HG03039 (cell line): ENCODE results near the gene PALLD.
"Not testable (repeated sequence)": the region's sequence is repeated elsewhere in the genome, so short reads cannot be mapped to it uniquely, and the experiment has no call there.

Experiments
- ATAC-seq: cut with Tn5 transposase; IDR thresholded peaks from one replicate; pipeline ENCODE4 v1.9.1; 2021; ENCODE audit warnings: mild to moderate bottlenecking, moderate library complexity; ENCODE audit not compliant: unreplicated experiment

The PALLD gene

DNA sequence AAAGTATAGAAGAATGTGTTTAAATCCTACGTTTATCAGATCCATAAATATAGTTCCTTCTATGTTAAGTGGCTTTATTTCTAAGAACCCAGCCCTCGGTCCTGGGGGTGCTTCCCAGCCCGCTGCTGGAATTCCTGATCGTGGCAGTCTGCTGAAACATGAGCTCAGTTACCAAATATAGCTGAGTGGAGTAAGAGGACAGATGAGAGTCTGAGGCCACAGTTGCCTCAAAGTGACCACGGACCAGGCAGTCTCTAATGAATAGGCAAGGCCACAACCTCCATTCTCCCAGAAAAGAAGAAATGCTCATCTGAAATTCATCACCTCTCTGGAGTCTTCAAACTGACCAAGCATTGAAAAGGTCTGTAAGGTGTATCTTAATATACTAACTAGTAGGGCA is at the start of gene PALLD:
Gene PALLD, plus strand, starts transcription at position 219 of the 400 bp plus-strand sequence.
- no peak for ATAC-seq

DNA sequence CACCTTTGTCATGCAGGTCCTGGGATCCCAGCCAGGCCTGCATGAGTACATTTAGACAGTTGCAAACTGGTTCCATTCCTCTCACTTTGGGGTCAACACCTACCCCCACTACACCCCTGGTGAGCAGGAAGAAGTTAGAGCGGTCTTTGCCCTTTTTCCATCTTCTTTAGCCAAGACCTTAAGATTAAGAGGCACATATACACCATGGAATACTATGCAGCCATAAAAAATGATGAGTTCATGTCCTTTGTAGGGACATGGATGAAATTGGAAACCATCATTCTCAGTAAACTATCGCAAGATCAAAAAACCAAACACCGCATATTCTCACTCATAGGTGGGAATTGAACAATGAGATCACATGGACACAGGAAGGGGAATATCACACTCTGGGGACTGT is 47.8 kb upstream of the PALLD start:
- ATAC-seq: not testable (repeated sequence)

GRCh38 chr4:168449719-168450452 is 47.0 kb upstream of the PALLD start:
- ATAC-seq: no peak

- ATAC-seq: no peak
Observed at GRCh38 chr4:168451331-168451730, 45.5 kb upstream of the PALLD start.

DNA sequence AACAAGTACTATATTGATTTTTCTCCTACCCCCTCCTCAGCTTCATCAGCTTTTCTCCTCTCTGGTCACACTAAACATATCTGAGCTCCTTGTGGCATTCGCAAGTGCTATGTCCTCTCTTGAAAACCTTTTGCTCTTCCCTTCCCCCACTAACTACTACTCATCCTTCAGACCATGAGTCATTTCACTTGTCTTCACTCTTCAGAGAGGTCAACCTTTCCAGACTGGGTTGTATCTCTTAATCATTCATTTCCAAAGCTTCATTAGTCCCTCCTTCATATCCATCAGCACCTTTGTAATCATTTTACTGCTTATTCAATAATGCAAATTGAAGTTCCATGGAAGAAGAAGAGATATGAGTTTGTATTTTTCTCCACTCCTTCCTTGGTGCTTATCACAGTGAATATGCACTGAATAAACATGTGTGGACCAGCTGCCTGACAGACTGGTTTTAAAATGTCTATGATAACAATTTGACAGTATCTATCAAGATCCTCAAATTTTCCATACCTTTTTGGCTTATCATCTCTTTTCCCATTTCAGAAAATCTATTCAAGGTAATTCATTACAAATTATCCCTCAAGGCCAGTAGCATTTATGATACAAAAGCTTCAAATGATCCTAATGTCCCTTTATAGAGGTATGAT is 45.0 kb upstream of the PALLD start:
- ATAC-seq: peak; percentile 78

DNA sequence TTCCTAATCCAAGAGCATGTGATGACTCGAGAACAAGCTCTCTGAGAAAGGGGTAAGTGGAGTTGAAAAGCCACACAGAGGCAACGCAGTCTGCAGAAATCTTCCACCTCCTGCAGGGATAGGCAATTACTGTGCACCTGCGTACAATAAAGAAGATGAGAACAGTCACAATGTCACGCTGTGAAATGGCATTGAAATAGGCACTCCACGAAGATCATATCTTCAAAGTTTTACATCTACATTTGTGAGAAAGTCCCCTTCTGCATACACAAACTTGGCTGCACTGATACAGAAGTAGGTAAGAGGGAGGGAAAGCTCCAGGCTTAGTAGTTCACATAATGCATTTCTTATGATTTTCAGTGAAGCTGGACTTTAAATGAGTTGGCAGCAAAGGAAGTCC is 43.7 kb upstream of the PALLD start:
- no peak for ATAC-seq

- not testable (repeated sequence) for ATAC-seq
Observed at GRCh38 chr4:168458256-168458655, 38.6 kb upstream of the PALLD start.

DNA sequence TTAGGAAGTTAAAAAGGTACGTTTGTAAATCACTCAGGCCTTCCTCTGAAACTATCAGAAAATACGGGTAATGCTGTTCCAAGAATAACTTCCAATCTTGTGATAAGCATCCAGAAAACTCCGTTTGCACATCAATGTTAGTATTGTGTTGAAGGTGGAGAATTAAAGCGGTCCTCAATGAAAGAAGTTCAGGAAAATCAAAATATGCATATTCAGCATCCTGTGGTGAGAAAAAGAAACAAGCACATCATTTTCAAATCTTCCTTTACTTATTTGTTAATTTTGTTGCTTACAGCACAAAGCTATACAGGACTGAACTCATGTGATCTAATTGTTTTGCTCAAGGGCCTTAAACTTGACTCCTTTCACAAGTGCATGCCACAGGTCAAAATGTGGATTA is 35.0 kb upstream of the PALLD start:
- no peak for ATAC-seq

DNA sequence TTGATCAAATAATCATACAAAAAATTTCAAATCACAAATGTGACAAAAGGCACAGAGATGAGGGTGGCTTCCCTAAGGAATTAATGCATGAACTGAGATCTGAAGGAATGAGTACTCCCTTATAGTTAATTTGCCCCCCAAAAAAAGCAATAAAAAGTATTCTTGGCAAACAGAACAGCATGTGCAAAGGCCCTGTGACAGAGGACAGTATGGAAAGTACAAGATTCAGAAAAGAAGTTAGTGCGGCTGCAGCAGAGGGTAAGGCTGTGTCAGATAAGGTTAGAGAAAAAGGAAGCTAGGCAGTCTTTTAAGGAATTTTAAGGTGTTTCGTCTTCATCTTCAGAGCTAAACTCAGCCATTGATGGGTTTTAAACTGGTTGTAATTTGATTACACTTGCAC is 23.9 kb upstream of the PALLD start:
- ATAC-seq: no peak

- no peak for ATAC-seq
Observed at GRCh38 chr4:168474660-168475320, 22.1 kb upstream of the PALLD start.

GRCh38 chr4:168475745-168476144 is 21.1 kb upstream of the PALLD start:
- ATAC-seq: no peak

GRCh38 chr4:168478868-168479267 is 18.0 kb upstream of the PALLD start:
- ATAC-seq: no peak

- ATAC-seq: no peak
Observed at GRCh38 chr4:168480931-168481611, 15.8 kb upstream of the PALLD start.

DNA sequence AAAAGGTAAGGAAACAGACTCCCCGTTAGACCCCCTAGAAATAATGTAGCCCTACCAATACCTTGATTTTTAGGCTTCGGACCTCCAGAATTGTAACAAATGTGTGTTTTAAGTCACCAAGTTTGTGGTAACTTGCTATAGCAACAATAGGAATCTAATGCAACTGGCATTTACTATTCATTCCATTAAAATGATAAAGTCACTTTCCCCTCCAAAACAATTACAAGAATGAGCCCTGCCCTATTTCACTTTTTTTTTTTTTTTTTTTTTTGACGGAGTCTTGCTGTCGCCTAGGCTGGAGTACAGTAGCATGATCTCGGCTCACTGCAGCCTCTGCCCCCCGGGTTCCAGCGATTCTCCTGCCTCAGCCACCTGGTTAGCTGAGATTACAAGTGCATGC is 13.0 kb upstream of the PALLD start:
- ATAC-seq: no peak

DNA sequence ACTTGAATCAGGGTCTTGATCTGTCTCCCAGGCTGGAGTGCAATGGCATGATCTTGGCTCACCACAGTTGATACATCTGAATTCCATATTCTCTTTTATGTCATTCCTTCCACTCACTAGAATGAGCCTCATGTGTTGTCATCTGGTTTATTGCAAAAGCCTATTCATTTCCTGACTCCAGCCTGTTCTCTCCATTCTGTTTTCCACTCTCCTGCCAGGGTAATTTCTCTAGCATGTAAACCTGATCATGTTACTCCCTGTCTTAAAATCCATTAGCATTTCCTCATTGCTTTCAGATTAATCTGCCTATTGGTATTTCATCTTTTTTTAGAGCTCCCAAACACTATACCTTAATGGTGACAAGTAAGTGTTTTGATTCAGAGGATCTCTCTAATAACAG is 12.2 kb upstream of the PALLD start:
- ATAC-seq: no peak

DNA sequence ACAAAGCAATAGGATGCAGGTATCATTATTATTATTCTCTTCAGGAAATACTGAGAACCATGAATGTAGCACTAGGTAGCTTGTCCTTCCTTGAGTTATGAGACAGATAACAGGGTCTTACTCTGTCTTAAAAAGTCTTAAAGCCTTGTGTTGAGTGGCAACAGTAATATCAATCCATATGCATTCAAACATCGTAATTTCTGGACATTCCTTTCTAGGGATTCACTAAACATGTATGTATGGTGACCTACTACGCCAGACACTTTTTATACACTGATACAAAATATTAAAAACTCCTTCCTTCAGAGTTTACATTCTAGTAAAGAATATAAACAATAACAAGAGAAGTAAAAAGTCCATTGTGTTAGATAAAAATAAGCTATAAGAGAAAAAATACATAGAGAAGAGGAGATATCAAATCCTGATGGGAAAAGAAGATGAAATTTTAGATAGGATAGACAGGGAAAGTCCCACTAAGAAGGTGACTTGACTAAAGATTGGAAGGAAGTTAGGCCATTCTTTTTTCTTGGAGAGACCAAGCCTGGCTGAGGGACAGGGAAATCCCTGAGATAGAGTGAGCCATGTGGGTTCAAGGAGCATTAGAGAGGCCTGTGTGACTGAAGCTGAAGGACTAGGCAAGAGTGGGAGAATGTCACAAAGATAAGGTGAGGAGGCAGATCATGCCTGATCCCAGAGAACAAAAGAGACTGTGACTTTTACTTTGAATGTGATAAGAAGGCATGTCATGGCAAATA is 11.5 kb upstream of the PALLD start:
- no peak for ATAC-seq

DNA sequence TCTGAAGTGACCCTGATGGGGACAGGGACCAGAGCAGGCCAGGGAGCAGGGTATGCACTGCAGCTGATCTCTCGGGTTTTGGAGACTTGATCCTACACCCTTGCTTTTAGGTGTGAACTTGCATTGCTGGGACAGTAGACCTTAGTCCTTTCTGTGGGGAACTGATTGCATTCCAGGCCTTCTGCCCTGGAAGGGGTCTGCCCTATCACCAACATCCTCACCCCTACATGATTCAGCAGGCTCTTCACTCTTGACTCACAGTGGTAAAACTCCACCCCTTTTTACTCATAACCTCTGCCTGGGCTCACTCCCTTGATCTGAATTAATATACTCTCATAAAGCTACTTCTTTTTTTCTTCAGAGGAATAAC is 10.0 kb upstream of the PALLD start:
- no peak for ATAC-seq

- ATAC-seq: no peak
Observed at GRCh38 chr4:168487282-168488035, 9.4 kb upstream of the PALLD start.

DNA sequence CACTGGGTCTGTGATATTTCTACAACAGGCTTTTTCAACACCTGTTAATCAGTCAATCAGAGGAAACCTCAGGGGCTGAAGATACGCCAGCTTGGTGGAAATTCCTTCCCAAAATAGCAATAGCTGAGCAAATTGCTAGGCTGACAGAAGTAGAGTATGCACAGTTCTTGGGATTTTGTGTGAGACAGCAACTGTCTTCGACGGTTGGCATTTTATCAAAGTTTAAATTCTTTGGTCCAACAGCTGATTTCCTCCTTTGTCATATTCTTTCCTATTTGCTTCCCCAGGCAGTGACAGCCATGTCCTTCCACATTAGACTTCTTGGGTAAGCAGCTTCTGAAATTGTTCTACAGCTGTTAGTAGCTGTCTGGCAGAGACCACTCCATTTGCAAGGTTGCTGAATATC is 8.0 kb upstream of the PALLD start:
- ATAC-seq: no peak

DNA sequence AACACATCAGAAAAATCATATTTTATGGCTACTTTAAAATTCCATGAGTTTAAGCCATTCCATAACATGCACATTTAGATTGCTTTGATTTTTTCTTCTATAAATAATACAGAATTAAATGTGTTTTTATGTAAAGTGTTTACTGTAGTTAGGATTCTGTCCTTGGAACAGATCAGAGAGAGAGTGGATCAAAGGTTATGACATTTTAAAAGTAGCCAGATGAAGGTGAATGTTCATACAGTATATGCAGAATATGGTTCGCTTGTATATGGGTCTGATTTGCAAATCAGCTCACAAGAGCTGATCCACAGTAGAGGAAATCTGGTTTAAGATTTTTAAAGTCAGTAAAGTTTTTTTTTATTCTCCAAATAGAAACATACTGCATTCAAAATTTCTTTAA is 7.2 kb upstream of the PALLD start:
- ATAC-seq: no peak
